Skin of body (tissue), 2 donors: ENCODE data around the gene COL4A2. TPM values are rescaled to one million over a fixed set of nuclear protein-coding genes. Genes with fewer than 3 reads are reported as not detected.
"Not testable (repeated sequence)": the region's sequence is repeated elsewhere in the genome, so short reads cannot be mapped to it uniquely, and the experiment has no call there.

Experiments used
- DNase-seq: peaks from one replicate; lab custom pipeline; 2025; lab: John Stamatoyannopoulos, UW
- total RNA-seq: library from RNA; depleted of rRNA; stranded (reverse); fragments of >200 nt; gene quantifications from one replicate; pipeline ENCODE4 v1.2.3, GENCODE V29; 2014

The COL4A2 gene
- total RNA-seq, 1 donor from 2014 or later, result 479 TPM

- no peak for DNase-seq
These were observed 13.6 kb downstream of the COL4A2 start for GRCh38 chr13:110320645-110321044.

GRCh38 chr13:110321573-110321972 lies 14.5 kb downstream of the COL4A2 start:
- not testable (repeated sequence) for DNase-seq

- DNase-seq, result no peak
These were observed 15.2 kb downstream of the COL4A2 start for GRCh38 chr13:110322126-110322827.

- DNase-seq, result no peak
These were observed 15.7 kb downstream of the COL4A2 start for GRCh38 chr13:110322828-110323171.

GRCh38 chr13:110323172-110323891 lies 16.2 kb downstream of the COL4A2 start:
- no peak for DNase-seq

- peak; percentile 63 for DNase-seq
These were observed 17.1 kb downstream of the COL4A2 start for GRCh38 chr13:110324026-110324749.

DNA sequence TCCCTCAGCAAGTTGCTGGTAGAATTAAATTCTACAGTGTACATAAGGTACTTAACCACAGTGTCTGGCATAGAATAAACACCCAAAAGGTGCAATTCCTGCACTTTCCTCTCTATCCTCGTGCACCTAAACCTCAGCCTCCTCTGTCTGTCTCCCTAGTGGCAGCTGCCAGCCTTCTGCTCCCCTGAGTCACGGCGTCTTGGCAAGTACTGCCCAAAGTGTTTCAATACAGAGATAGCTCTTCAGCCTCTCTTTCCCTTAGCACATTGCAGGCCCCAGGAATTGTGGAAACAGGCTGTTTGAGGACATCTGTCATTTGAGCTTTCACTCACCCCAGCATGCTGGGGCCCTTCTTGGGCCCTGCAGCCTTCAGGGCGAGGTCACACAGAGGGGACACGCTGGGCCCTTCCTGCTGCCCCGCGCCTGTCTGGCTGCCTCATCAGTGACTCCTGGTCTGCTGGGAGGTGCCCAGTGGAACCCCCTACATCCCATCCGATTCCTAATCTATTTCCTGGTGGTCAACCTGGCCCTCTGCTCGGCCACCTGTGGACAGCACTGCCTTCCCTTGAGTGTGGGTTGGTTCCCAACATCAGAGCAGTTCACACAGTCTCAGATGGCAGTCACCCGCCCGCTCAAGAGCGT lies 19.3 kb downstream of the COL4A2 start:
- DNase-seq, result no peak

DNA sequence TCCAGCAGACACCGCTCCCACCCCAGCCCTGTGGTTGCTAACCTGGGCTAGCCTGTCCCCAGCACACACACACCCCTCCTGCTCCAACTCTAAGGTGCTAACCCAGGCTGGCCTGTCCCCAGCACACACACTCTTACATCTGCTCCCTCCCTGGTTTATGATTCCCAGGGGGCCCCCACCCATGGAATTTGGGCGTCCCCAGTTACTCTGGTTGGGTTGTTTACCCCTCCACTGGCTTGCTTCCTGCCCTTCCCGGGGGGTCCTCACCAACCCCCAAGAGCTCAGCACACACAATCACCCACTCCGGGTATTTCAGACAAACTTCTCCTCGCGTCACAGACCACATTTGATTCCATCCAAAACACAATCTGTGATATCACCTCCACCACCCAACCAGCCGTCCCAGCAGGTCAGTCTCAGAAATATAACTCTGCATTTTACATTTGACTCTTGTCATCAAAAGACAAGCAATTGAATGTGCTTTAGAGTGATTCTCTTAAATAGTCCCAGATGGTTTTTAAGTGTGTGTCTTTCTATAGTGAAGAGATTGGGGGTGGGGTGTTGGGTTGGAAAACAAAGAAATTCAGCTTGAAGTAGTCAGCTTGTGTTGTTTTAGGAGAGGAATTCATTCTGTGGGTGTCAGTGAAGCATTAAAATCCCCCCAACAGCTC lies 20.1 kb downstream of the COL4A2 start:
- DNase-seq, result peak; percentile 76

DNA sequence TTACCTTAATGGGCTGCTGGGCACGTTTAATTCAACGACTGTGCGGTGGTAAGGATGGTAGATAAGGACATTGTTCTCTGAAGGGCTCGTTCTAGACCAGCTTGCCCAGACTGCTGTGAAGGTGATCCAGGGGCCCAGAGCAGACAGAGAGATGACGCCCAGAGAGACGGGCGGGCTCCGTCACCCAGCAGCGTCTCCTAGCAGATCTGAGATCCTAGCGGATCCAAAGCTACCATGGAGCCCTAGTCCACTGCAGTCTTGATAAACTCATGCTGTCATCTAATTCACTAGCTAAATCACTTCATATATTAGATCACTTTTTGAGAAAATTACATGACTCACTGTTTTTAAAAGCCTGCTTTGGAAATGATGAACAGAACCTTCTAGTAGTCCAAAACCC lies 21.5 kb downstream of the COL4A2 start:
- DNase-seq, result no peak

DNA sequence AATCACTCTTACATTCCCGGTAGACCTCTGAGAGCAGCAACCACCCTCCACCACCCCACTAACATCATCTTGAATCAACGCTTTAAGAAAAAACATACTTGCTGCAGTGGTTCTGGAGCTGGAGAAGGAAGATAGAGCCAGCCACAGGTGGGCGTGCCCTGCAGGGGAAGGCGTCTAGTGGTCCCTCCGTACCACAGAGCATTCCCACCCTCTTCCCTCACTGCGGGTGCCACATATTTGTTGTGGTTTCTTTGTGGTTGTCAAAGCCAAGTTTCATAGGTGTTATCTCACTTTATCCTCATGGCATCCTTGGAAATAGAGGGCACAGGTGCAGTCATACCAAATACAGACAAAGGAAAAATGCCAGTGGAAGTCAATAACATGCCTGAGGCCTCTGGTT lies 22.2 kb downstream of the COL4A2 start:
- no peak for DNase-seq

GRCh38 chr13:110329798-110330461 lies 22.8 kb downstream of the COL4A2 start:
- DNase-seq, result no peak

DNA sequence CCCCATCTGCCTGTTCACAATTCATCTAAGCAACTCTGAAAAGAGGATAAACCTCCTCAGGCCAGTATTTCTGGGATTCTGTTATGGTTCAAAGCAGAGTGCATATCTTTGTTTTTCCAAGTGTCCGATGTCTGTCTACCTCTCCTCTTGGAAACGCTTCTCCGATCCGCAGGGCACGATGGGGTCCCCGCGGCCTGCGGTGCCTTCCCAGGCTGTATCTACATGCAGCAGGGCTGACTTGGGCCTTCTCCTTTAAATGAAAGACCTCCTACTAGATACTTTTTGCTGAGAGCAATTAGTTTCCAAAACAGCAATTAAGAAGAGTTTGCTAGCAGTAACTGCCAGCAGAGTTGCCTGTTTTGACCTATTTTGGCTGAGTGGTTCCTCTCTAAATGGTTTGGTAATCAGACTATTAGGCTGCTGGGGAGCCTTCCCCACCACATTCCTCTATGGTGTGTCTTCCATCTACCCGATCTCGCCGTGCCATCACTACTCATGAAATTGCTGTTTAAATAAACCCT lies 23.5 kb downstream of the COL4A2 start:
- no peak for DNase-seq

DNA sequence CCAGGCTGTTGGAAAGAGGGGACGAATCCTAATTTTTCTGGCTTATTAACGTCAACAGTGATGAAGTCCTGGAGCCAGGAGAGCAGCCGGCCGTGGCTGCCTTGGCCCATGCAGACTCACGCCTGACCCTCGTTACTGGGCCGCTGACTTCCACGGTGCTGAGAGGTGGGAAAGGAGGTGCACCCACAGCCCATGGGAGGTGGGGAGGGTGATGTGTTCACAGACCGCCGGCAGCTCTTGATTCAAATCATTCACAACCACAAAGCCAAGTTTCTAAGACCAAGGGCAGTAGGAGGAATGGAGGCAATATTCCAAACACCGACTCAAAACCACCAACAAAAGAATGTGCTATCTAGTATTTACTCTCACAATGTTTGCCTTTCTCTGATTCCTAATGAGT lies 24.3 kb downstream of the COL4A2 start:
- DNase-seq, result no peak

DNA sequence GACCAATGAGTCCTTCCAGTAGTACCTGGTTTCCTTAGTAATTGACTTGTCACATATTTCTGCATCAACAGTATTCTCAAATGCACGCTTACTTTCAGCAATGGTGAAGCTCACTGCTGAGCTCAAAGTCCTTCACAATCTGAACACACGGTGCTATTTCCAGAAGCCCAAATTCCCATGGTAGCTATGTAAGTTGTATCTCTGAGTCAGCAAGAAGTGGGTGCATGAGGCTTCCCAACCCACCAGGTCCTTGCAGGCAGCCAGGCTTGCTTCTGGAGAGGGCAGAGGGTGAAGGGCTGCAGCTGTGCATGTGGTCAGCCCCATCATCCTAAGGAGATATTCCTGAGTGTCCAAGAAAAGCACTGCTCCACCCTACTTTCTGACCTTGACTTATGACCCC lies 25.7 kb downstream of the COL4A2 start:
- no peak for DNase-seq

GRCh38 chr13:110333837-110334236 lies 26.8 kb downstream of the COL4A2 start:
- DNase-seq, result no peak

DNA sequence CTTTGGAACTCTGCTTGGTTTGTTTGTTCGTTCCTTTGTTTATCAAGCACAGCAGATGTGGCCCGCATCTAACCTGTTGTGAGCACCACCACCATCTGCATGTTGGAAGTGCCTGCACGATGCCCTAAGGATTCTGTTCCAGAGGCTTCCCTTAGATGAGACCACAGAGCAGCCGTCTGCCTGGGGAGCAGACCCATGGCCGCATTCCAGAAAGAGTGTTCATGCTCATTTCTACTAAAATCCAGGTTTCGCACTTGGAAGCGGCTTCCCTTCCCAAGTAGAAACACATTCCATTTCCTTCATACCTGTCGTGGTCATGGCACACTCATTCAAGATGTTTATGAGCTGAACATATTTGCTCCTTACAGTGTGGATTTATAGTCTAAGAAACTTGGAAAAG lies 27.2 kb downstream of the COL4A2 start:
- no peak for DNase-seq

- DNase-seq, result no peak
These were observed 27.9 kb downstream of the COL4A2 start for GRCh38 chr13:110334841-110335490.

GRCh38 chr13:110336108-110336507 lies 29.0 kb downstream of the COL4A2 start:
- no peak for DNase-seq

- DNase-seq, result no peak
These were observed 29.6 kb downstream of the COL4A2 start for GRCh38 chr13:110336681-110337080.

DNA sequence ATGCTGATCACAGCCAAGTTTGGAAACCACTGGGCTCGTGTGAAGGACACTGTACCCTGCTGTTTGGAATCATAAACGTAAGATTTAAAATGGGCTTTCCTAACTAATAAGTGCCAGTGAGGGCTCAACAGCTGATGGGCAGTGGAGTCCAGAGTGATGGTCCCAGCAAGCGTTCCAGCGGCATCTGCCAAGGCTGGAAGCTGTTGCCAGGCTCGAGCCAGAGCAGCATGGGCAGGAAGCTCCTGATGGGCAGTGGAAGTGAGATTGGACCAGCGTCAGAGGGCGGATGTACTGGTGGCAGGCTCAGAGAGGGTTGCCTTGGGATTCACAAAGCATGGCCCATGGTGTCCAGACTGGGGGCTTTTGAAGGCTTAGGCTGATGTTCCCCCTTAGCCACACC lies 30.2 kb downstream of the COL4A2 start:
- no peak for DNase-seq
